Activated T-cell treated with anti-CD3 and anti-CD28 coated beads, Interleukin-2, amount 50 U/mL, for 4 hours (primary cell): ENCODE measurements around the gene GRK5. TPM values are rescaled to one million over a fixed set of nuclear protein-coding genes. Genes with fewer than 3 reads are reported as not detected.

Experiments used
- ATAC-seq, 2 donors: fragments of 200-7000 bp; cut with Tn5 transposase; one replicate each; pipeline ENCODE4 v1.10.0; 2021
- DNase-seq: peaks from one replicate; pipeline ENCODE4 v3.0.0-alpha.2; 2020
- H3K27me3 Mint-ChIP-seq: one replicate; pipeline ENCODE4 v1.8.0; 2021; ENCODE audit warnings: low read depth, mixed read lengths
- H3K36me3 Mint-ChIP-seq: one replicate; pipeline ENCODE4 v1.8.0; 2022; ENCODE audit warnings: mixed read lengths; ENCODE audit not compliant: insufficient read depth
- H3K4me1 Mint-ChIP-seq: one replicate; pipeline ENCODE4 v1.8.0; 2021; ENCODE audit warnings: low read depth, mixed read lengths
- H3K4me3 Mint-ChIP-seq: one replicate; pipeline ENCODE4 v1.8.0; 2021; ENCODE audit warnings: mild to moderate bottlenecking, moderate library complexity, mixed read lengths
- H3K9me3 Mint-ChIP-seq: one replicate; pipeline ENCODE4 v1.8.0; 2021; ENCODE audit warnings: mixed read lengths
- total RNA-seq, 3 donors: library from RNA; stranded (reverse); gene quantifications; one replicate each; pipeline ENCODE4 v1.2.1, GENCODE V29; 2021

The GRK5 gene
- total RNA-seq, 3 donors from 2014 or later, result 14.0 to 15.6 (median 15.3) TPM

- no peak for DNase-seq
- Mint-ChIP-seq H3K4me3 (no peak overlapping the region), H3K27me3 (no peaks in the 10 kb centered on the region), H3K4me1 (peaks cover 22% of the 10 kb centered on the region), H3K36me3 (peaks cover 2% of the 10 kb centered on the region), H3K9me3 (no peaks in the 10 kb centered on the region)
- ATAC-seq, result no peak
These were observed 36.1 kb downstream of the GRK5 start for GRCh38 chr10:119243488-119243887.

GRCh38 chr10:119243967-119244366, 36.6 kb downstream of the GRK5 start:
- no peak overlapping the region for H3K4me3 Mint-ChIP-seq
- no peaks in the 10 kb centered on the region for H3K9me3 Mint-ChIP-seq
- ATAC-seq (no peak), DNase-seq (no peak)
- H3K4me1 Mint-ChIP-seq, result peaks cover 20% of the 10 kb centered on the region
- H3K36me3 Mint-ChIP-seq, result peaks cover 2% of the 10 kb centered on the region
- no peaks in the 10 kb centered on the region for H3K27me3 Mint-ChIP-seq

- H3K36me3 Mint-ChIP-seq, result no peaks in the 10 kb centered on the region
- ATAC-seq, result no peak
- peaks cover 20% of the 10 kb centered on the region for H3K4me1 Mint-ChIP-seq
- no peaks in the 10 kb centered on the region for H3K9me3 Mint-ChIP-seq
- DNase-seq, result no peak
- H3K4me3 Mint-ChIP-seq, result no peak overlapping the region
- no peaks in the 10 kb centered on the region for H3K27me3 Mint-ChIP-seq
These were observed 37.9 kb downstream of the GRK5 start for GRCh38 chr10:119245272-119245671.

GRCh38 chr10:119246862-119247549, 39.6 kb downstream of the GRK5 start:
- Mint-ChIP-seq H3K4me3 (no peak overlapping the region), H3K27me3 (no peaks in the 10 kb centered on the region), H3K4me1 (peaks cover 21% of the 10 kb centered on the region), H3K9me3 (no peaks in the 10 kb centered on the region), H3K36me3 (peaks cover 8% of the 10 kb centered on the region)
- ATAC-seq (no peak), DNase-seq (no peak)

GRCh38 chr10:119247550-119247894, 40.2 kb downstream of the GRK5 start:
- peaks cover 9% of the 10 kb centered on the region for H3K36me3 Mint-ChIP-seq
- H3K4me3 Mint-ChIP-seq, result no peak overlapping the region
- ATAC-seq (no peak), DNase-seq (no peak)
- no peaks in the 10 kb centered on the region for H3K9me3 Mint-ChIP-seq
- no peaks in the 10 kb centered on the region for H3K27me3 Mint-ChIP-seq
- H3K4me1 Mint-ChIP-seq, result peaks cover 20% of the 10 kb centered on the region

- H3K27me3 Mint-ChIP-seq, result no peaks in the 10 kb centered on the region
- ATAC-seq (no peak), DNase-seq (no peak)
- no peak overlapping the region for H3K4me3 Mint-ChIP-seq
- peaks cover 11% of the 10 kb centered on the region for H3K36me3 Mint-ChIP-seq
- H3K4me1 Mint-ChIP-seq, result peaks cover 19% of the 10 kb centered on the region
- no peaks in the 10 kb centered on the region for H3K9me3 Mint-ChIP-seq
These were observed 40.8 kb downstream of the GRK5 start for GRCh38 chr10:119248184-119248583.

GRCh38 chr10:119248681-119249080, 41.3 kb downstream of the GRK5 start:
- Mint-ChIP-seq H3K27me3 (no peaks in the 10 kb centered on the region), H3K4me3 (no peak overlapping the region), H3K9me3 (no peaks in the 10 kb centered on the region), H3K4me1 (peaks cover 20% of the 10 kb centered on the region), H3K36me3 (peaks cover 11% of the 10 kb centered on the region)
- ATAC-seq, result no peak
- no peak for DNase-seq

GRCh38 chr10:119250641-119251314, 43.4 kb downstream of the GRK5 start:
- Mint-ChIP-seq H3K27me3 (no peaks in the 10 kb centered on the region), H3K4me3 (no peak overlapping the region), H3K36me3 (peaks cover 11% of the 10 kb centered on the region), H3K4me1 (peaks cover 25% of the 10 kb centered on the region), H3K9me3 (no peaks in the 10 kb centered on the region)
- peak; percentile 70 to 75 for ATAC-seq
- no peak for DNase-seq

- no peak overlapping the region for H3K4me3 Mint-ChIP-seq
- ATAC-seq (no peak), DNase-seq (no peak)
- H3K27me3 Mint-ChIP-seq, result no peaks in the 10 kb centered on the region
- peaks cover 25% of the 10 kb centered on the region for H3K4me1 Mint-ChIP-seq
- H3K9me3 Mint-ChIP-seq, result no peaks in the 10 kb centered on the region
- peaks cover 11% of the 10 kb centered on the region for H3K36me3 Mint-ChIP-seq
These were observed 43.9 kb downstream of the GRK5 start for GRCh38 chr10:119251315-119251708.

GRCh38 chr10:119252051-119252465, 44.7 kb downstream of the GRK5 start:
- H3K4me3 Mint-ChIP-seq, result no peak overlapping the region
- DNase-seq (no peak), ATAC-seq (no peak)
- no peaks in the 10 kb centered on the region for H3K27me3 Mint-ChIP-seq
- peaks cover 4% of the 10 kb centered on the region for H3K9me3 Mint-ChIP-seq
- peaks cover 16% of the 10 kb centered on the region for H3K36me3 Mint-ChIP-seq
- peaks cover 25% of the 10 kb centered on the region for H3K4me1 Mint-ChIP-seq

- DNase-seq, result no peak
- H3K4me1 Mint-ChIP-seq, result peaks cover 25% of the 10 kb centered on the region
- H3K27me3 Mint-ChIP-seq, result no peaks in the 10 kb centered on the region
- H3K36me3 Mint-ChIP-seq, result peaks cover 17% of the 10 kb centered on the region
- ATAC-seq, result no peak
- H3K9me3 Mint-ChIP-seq, result peaks cover 4% of the 10 kb centered on the region
- no peak overlapping the region for H3K4me3 Mint-ChIP-seq
These were observed 45.2 kb downstream of the GRK5 start for GRCh38 chr10:119252470-119253151.

GRCh38 chr10:119253433-119254174, 46.2 kb downstream of the GRK5 start:
- H3K36me3 Mint-ChIP-seq, result peaks cover 17% of the 10 kb centered on the region
- H3K4me3 Mint-ChIP-seq, result no peak overlapping the region
- DNase-seq, result peak; percentile 21
- ATAC-seq, result peak; percentile 78 to 87
- H3K4me1 Mint-ChIP-seq, result peaks cover 32% of the 10 kb centered on the region
- H3K27me3 Mint-ChIP-seq, result no peaks in the 10 kb centered on the region
- peaks cover 4% of the 10 kb centered on the region for H3K9me3 Mint-ChIP-seq

- H3K27me3 Mint-ChIP-seq, result no peaks in the 10 kb centered on the region
- peaks cover 17% of the 10 kb centered on the region for H3K36me3 Mint-ChIP-seq
- H3K4me3 Mint-ChIP-seq, result no peak overlapping the region
- peaks cover 34% of the 10 kb centered on the region for H3K4me1 Mint-ChIP-seq
- DNase-seq (no peak), ATAC-seq (no peak)
- H3K9me3 Mint-ChIP-seq, result peaks cover 4% of the 10 kb centered on the region
These were observed 47.0 kb downstream of the GRK5 start for GRCh38 chr10:119254335-119254734.

GRCh38 chr10:119256030-119256429, 48.7 kb downstream of the GRK5 start:
- Mint-ChIP-seq H3K36me3 (peaks cover 12% of the 10 kb centered on the region), H3K27me3 (no peaks in the 10 kb centered on the region), H3K4me3 (no peak overlapping the region), H3K4me1 (peaks cover 31% of the 10 kb centered on the region), H3K9me3 (peaks cover 4% of the 10 kb centered on the region)
- DNase-seq, result no peak
- ATAC-seq, result no peak
